ENCODE measurements around the gene P3H1.

GRCh38 chr1:42737257-42737656 is 29.6 kb downstream of the P3H1 start:
- no peak; the same call in 1 of the 2 replicates for TF ChIP-seq CTCF (conservative IDR thresholded peaks at IDR 0.05)
- no peak for TF ChIP-seq ZFX (IDR thresholded peaks at IDR 0.05)
